GM21360 (cell line): ENCODE measurements around the gene DERL2.
"Not testable (repeated sequence)": the region's sequence is repeated elsewhere in the genome, so short reads cannot be mapped to it uniquely, and the experiment has no call there.

Experiments
- ATAC-seq: cut with Tn5 transposase; IDR thresholded peaks from one replicate; pipeline ENCODE4 v1.9.1; 2021; ENCODE audit warnings: mild to moderate bottlenecking, moderate library complexity; ENCODE audit not compliant: unreplicated experiment

The DERL2 gene

GRCh38 chr17:5438716-5439445, 47.1 kb downstream of the DERL2 start, which contains the start of gene C1QBP:
Gene C1QBP (minus strand): TSS chr17:5439155. CDS start chr17:5439073, 82 bp downstream.
- peak; percentile 77 for ATAC-seq

- ATAC-seq = no peak
Observed at GRCh38 chr17:5437721-5438317, 48.2 kb downstream of the DERL2 start.

- not testable (repeated sequence) for ATAC-seq
Observed at GRCh38 chr17:5435781-5436315, 50.1 kb downstream of the DERL2 start.

- ATAC-seq = no peak
Observed at GRCh38 chr17:5434984-5435383, 51.0 kb downstream of the DERL2 start.

GRCh38 chr17:5431949-5432556, 53.9 kb downstream of the DERL2 start:
- no peak for ATAC-seq

- ATAC-seq = not testable (repeated sequence)
Observed at GRCh38 chr17:5431234-5431633, 54.7 kb downstream of the DERL2 start.

GRCh38 chr17:5430413-5430999, 55.5 kb downstream of the DERL2 start:
- no peak for ATAC-seq

GRCh38 chr17:5429191-5429887, 56.6 kb downstream of the DERL2 start:
- no peak for ATAC-seq

GRCh38 chr17:5425826-5426225, 60.2 kb downstream of the DERL2 start:
- no peak for ATAC-seq

- ATAC-seq = no peak
Observed at GRCh38 chr17:5424909-5425308, 61.1 kb downstream of the DERL2 start.

GRCh38 chr17:5422505-5422904, 63.5 kb downstream of the DERL2 start:
- no peak for ATAC-seq
